PC-9 (cell line): ENCODE measurements around the gene MAP3K5.

Source experiments
- CTCF ChIP-seq: fragments of 200-600 bp; sonication (generic); conservative IDR thresholded peaks from 2 replicates; pipeline ENCODE4 v1.6.1; 2017; ENCODE audit warnings: mixed run types, antibody characterized with exemption, mild to moderate bottlenecking, moderate library complexity
- EZH2 ChIP-seq: fragments of 200-600 bp; sonication (generic); IDR thresholded peaks from 2 replicates; pipeline ENCODE4 v1.8.0; 2017; ENCODE audit warnings: antibody characterized with exemption, low read depth

DNA sequence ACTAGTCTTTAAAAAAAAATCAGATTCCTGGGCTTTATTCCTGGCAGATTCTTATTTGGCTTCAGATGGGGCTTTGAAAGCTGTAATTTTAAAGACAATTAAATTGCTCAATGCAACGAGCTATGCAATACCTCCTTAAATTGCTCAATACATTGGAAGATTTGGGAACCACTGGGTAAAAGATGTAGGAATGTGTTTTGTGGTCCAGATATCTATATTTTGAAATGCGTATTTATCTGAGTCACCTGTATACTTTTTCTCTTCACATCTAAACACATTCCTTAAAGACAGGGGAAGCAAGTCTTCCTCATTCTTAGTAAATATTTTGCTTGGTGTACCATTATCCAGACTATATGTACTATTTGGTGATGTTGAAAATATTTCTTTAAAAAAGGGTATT lies 212.5 kb downstream of the MAP3K5 start:
- TF ChIP-seq CTCF (no peak), EZH2 (no peak)
